ENCODE measurements around the gene TLL2. TPM values are rescaled to one million over a fixed set of nuclear protein-coding genes. Genes with fewer than 3 reads are reported as not detected.

Gene TLL2
- total RNA-seq, 1 donor = under 0.01 TPM

- TF ChIP-seq CTCF (IDR thresholded peaks at IDR 0.05; ENCODE audit: insufficient read depth, low read length) = no peak
- no peak overlapping the region for H3K4me3 ChIP-seq (ENCODE audit: low read depth, low read length)
- no peak for DNase-seq (ENCODE audit: low read depth)
Observed at GRCh38 chr10:96337106-96337505, 176.6 kb downstream of the TLL2 start.

GRCh38 chr10:96334616-96335526, 178.9 kb downstream of the TLL2 start:
- peak; percentile 87 for TF ChIP-seq CTCF (IDR thresholded peaks at IDR 0.05; ENCODE audit: insufficient read depth, low read length)
- H3K4me3 ChIP-seq (ENCODE audit: low read depth, low read length) = no peak overlapping the region
- peak; percentile 56 for DNase-seq (ENCODE audit: low read depth)

GRCh38 chr10:96333101-96333500, 180.6 kb downstream of the TLL2 start:
- no peak for DNase-seq (ENCODE audit: low read depth)
- H3K4me3 ChIP-seq (ENCODE audit: low read depth, low read length) = no peak overlapping the region
- TF ChIP-seq CTCF (IDR thresholded peaks at IDR 0.05; ENCODE audit: insufficient read depth, low read length) = no peak

GRCh38 chr10:96327462-96327861, 186.3 kb downstream of the TLL2 start:
- no peak for TF ChIP-seq CTCF (IDR thresholded peaks at IDR 0.05; ENCODE audit: insufficient read depth, low read length)
- no peak overlapping the region for H3K4me3 ChIP-seq (ENCODE audit: low read depth, low read length)
- no peak for DNase-seq (ENCODE audit: low read depth)

GRCh38 chr10:96325719-96326373, 187.9 kb downstream of the TLL2 start:
- no peak for DNase-seq (ENCODE audit: low read depth)
- no peak for TF ChIP-seq CTCF (IDR thresholded peaks at IDR 0.05; ENCODE audit: insufficient read depth, low read length)
- no peak overlapping the region for H3K4me3 ChIP-seq (ENCODE audit: low read depth, low read length)

GRCh38 chr10:96324447-96324846, 189.3 kb downstream of the TLL2 start:
- TF ChIP-seq CTCF (IDR thresholded peaks at IDR 0.05; ENCODE audit: insufficient read depth, low read length) = no peak
- no peak for DNase-seq (ENCODE audit: low read depth)
- H3K4me3 ChIP-seq (ENCODE audit: low read depth, low read length) = no peak overlapping the region
